Ovary (tissue), 9 donors: ENCODE results near the gene RGP1. TPM values are rescaled to one million over a fixed set of nuclear protein-coding genes. Genes with fewer than 3 reads are reported as not detected.

Source experiments
- DNase-seq, 5 donors: peaks; one replicate each; pipeline ENCODE4 v3.0.0-alpha.2; 2019 to 2020
- H3K27ac ChIP-seq, 2 donors: fragments of 200-600 bp; one replicate each; pipeline versions ENCODE4 v1.5.1 to v1.8.0; 2019 to 2022
- H3K27me3 ChIP-seq: fragments of 200-600 bp; one replicate; pipeline ENCODE4 v1.8.0; 2022
- H3K36me3 ChIP-seq: fragments of 200-600 bp; sonication (generic); one replicate; pipeline ENCODE4 v1.5.1; 2019
- H3K4me1 ChIP-seq: one replicate; pipeline ENCODE4 v1.8.1; 2013; ENCODE audit warnings: mild to moderate bottlenecking, moderate library complexity; ENCODE audit not compliant: insufficient read depth
- H3K4me3 ChIP-seq: fragments of 200-600 bp; sonication (generic); one replicate; pipeline ENCODE4 v1.5.1; 2017
- H3K9me3 ChIP-seq, 2 donors: fragments of 200-600 bp in 1 of 2; sonication (generic) in 1 of 2; one replicate each; pipeline versions ENCODE4 v1.5.1 to v1.8.1; 2013 to 2019; ENCODE audit warnings: mild to moderate bottlenecking in 1 of 2, moderate library complexity in 1 of 2
- EP300 ChIP-seq: sonication (generic); formaldehyde crosslinking; IDR thresholded peaks from one replicate; pipeline ENCODE4 v1.6.1; 2017; ENCODE audit warnings: antibody characterized with exemption
- POLR2A ChIP-seq: fragments of 450-650 bp; IDR thresholded peaks from one replicate; pipeline ENCODE4 v1.6.1; 2017; ENCODE audit warnings: antibody characterized with exemption, mild to moderate bottlenecking, moderate library complexity
- WGBS, 3 donors: extraction: QIAGEN DNeasy Blood & Tissue Kit in 1 of 3; methylation state at CpG; one replicate each; pipeline versions ENCODE4 v1.1.5 to v1.1.7; 2013 to 2017; 5-methylcytosine and 5-hydroxymethylcytosine counted together
- intact Hi-C, 4 donors: fragments of 100-400 bp; cut with DNase I; formaldehyde crosslinking; loops; one replicate each; pipeline versions ENCODE4 v1.11.0 to v1.15.1; 2022 to 2023
- polyA plus RNA-seq, 2 donors: library from polyadenylated mRNA; stranded (reverse); fragments of 200-250 nt in 1 of 2; fragments of 350-450 nt in 1 of 2; fragmentation: Illumina TruSeq in 1 of 2; extraction: RNeasy Lipid Tissue Mini Kit (QIAGEN cat#74804) in 1 of 2; gene quantifications; one replicate each; pipeline ENCODE4 v1.2.3, GENCODE V29; 2013 to 2014
- total RNA-seq, 7 donors: library from RNA; depleted of rRNA in 2 of 7; stranded (reverse); fragments of >200 nt in 2 of 7; fragmentation: NEBNext Ultra II Directional in 3 of 7; extraction: Animal tissue kit (Norgen Biotek cat#: 25700) in 3 of 7; gene quantifications; one replicate each; pipeline versions ENCODE4 v1.1.0 to v1.2.4, GENCODE V29; 2016 to 2023
- TF ChIP-seq, protein P1 (sequence below), 3 donors: fragments of 450-650 bp in 2 of 3; fragments of 200-600 bp in 1 of 3; IDR thresholded peaks; one replicate each; pipeline versions ENCODE4 v1.5.1 to v1.8.0; 2016 to 2022; ENCODE audit warnings: antibody characterized with exemption in 3 of 3, mild to moderate bottlenecking in 1 of 3
- donor health status: DM: no; HTN: no; CAD: no; lungs with moderate emphysema.
- donor health status: DM: no; HTN: no; CAD: no.
- donor health status: Bipolar disorder and iron deficiency.
- donor health status: DM: yes; HTN: yes; CAD: no.
- donor health status: DM: no; HTN: no; CAD: no.
- donor health status: DM: yes; HTN: yes; CAD: no.

The RGP1 gene
- total and polyA plus RNA-seq, 9 donors = 9.4 to 32.3 (median 25.0) TPM

GRCh38 chr9:35750256-35750531, 1.1 kb downstream of the RGP1 start:
- TF ChIP-seq POLR2A = no peak
- Histone ChIP-seq H3K27me3 (no peaks in the 10 kb centered on the region), H3K4me1 (peaks cover 22% of the 10 kb centered on the region), H3K36me3 (no peaks in the 10 kb centered on the region), H3K4me3 (no peak overlapping the region), H3K27ac (no peak overlapping the region), H3K9me3 (no peaks in the 10 kb centered on the region)
- 49 to 61% (median 54%) methylated on average over 4 of the region's 4 CpGs for WGBS, 3 donors
- DNase-seq = no peak
- intact Hi-C loops = loop anchor here in 1 of 4 donors (10.0 kb wide), 1 partner anchor 1715 kb away; the partner anchor contains the start of gene ZBTB5

GRCh38 chr9:35753466-35753865, 4.4 kb downstream of the RGP1 start:
- no peak overlapping the region for H3K27ac ChIP-seq
- TF ChIP-seq POLR2A (no peak), EP300 (no peak)
- intact Hi-C loops = loop anchor here in 1 of 4 donors (10.0 kb wide), 1 partner anchor 1711 kb away; the partner anchor contains the start of gene ZBTB5
- WGBS, 3 donors = 85 to 88% (median 85%) methylated on average over 5 of the region's 5 CpGs
- H3K4me3 ChIP-seq = no peak overlapping the region
- no peaks in the 10 kb centered on the region for H3K27me3 ChIP-seq
- H3K4me1 ChIP-seq = peaks cover 9% of the 10 kb centered on the region
- no peaks in the 10 kb centered on the region for H3K9me3 ChIP-seq
- DNase-seq = no peak
- H3K36me3 ChIP-seq = no peaks in the 10 kb centered on the region

DNA sequence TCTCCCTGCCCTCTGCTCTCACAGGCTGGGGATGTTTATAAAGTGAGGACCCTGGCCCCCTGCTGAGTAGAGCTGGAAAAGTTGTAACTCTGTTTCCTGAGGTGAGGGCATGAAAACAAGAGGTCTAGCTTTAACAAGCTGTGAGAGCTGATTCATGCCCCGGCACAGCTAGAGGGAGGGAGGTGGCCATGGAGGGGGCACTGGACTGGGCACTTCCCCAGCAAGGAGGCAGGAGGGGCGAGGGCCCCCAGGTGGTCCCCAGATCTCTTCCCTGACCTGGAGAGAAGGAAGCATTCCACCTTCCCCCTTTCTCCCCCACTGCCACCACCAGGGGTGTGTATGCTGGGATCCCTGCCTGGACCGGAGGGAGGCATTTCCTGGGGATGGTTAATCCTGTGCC, 5.2 kb downstream of the RGP1 start, which contains the start of gene MSMP:
Gene MSMP, minus strand, starts transcription at position 13 of the 400 bp plus-strand sequence. CDS start 147 bp downstream, outside the sequence.
- Histone ChIP-seq H3K27ac (no peak within 1 kb of the TSS), H3K4me3 (no peak within 1 kb of the TSS), H3K4me1 (peaks cover 12% of the 10 kb centered on the region), H3K27me3 (no peaks in the 10 kb centered on the region), H3K9me3 (no peaks in the 10 kb centered on the region), H3K36me3 (no peaks in the 10 kb centered on the region)
- no peak for DNase-seq
- no peak for TF ChIP-seq POLR2A
- TF ChIP-seq EP300 = no peak
- TF ChIP-seq, protein P1, sequence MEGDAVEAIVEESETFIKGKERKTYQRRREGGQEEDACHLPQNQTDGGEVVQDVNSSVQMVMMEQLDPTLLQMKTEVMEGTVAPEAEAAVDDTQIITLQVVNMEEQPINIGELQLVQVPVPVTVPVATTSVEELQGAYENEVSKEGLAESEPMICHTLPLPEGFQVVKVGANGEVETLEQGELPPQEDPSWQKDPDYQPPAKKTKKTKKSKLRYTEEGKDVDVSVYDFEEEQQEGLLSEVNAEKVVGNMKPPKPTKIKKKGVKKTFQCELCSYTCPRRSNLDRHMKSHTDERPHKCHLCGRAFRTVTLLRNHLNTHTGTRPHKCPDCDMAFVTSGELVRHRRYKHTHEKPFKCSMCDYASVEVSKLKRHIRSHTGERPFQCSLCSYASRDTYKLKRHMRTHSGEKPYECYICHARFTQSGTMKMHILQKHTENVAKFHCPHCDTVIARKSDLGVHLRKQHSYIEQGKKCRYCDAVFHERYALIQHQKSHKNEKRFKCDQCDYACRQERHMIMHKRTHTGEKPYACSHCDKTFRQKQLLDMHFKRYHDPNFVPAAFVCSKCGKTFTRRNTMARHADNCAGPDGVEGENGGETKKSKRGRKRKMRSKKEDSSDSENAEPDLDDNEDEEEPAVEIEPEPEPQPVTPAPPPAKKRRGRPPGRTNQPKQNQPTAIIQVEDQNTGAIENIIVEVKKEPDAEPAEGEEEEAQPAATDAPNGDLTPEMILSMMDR (IDR thresholded peaks at IDR 0.05) = no peak
- 41 to 77% (median 58%) methylated on average over 3 of the region's 3 CpGs for WGBS, 3 donors
- intact Hi-C loops = loop anchor here in 1 of 4 donors (10.0 kb wide), 1 partner anchor 1711 kb away; the partner anchor contains the start of gene ZBTB5

- Histone ChIP-seq H3K36me3 (no peaks in the 10 kb centered on the region), H3K27ac (no peak overlapping the region), H3K27me3 (no peaks in the 10 kb centered on the region), H3K9me3 (no peaks in the 10 kb centered on the region), H3K4me1 (peaks cover 9% of the 10 kb centered on the region), H3K4me3 (no peak overlapping the region)
- intact Hi-C loops = loop anchor here in 1 of 4 donors (10.0 kb wide), 1 partner anchor 1710 kb away; the partner anchor contains the start of gene ZBTB5
- no peak for TF ChIP-seq EP300
- TF ChIP-seq POLR2A = no peak
- TF ChIP-seq, protein P1 (IDR thresholded peaks at IDR 0.05) = no peak
- no peak for DNase-seq
- 92 to 96% (median 94%) methylated on average over 4 of the region's 4 CpGs for WGBS, 3 donors
Measured at GRCh38 chr9:35755071-35755470, 6.0 kb downstream of the RGP1 start.

- intact Hi-C loops = loop anchor here in 1 of 4 donors (10.0 kb wide), 1 partner anchor 1708 kb away; the partner anchor contains the start of gene ZBTB5
- Histone ChIP-seq H3K27ac (peak overlapping the region; percentile 66 to 91), H3K36me3 (no peaks in the 10 kb centered on the region), H3K27me3 (no peaks in the 10 kb centered on the region), H3K4me3 (peak overlapping the region; percentile 65), H3K4me1 (peaks cover 7% of the 10 kb centered on the region), H3K9me3 (no peaks in the 10 kb centered on the region)
- peak; percentile 73 to 81 (median 75) for DNase-seq
- WGBS, 3 donors = 10 to 12% (median 12%) methylated on average over 46 to 48 of the region's 48 CpGs
- TF ChIP-seq, protein P1 (IDR thresholded peaks at IDR 0.05) = peak; percentile 8 to 32 (median 31)
- TF ChIP-seq POLR2A (no peak), EP300 (no peak)
Measured at GRCh38 chr9:35756275-35757225, 7.5 kb downstream of the RGP1 start.
